Measurements from ENCODE around the gene TRIM16.
A peak's percentile ranks its signal among the peaks of the same experiment; 100 is the strongest.
"Not testable (repeated sequence)": the region's sequence is repeated elsewhere in the genome, so short reads cannot be mapped to it uniquely, and the experiment has no call there.

The TRIM16 gene

GRCh38 chr17:15683824-15684478, at the start of gene TRIM16:
TRIM16 (minus strand) TSS chr17:15684311; CDS start chr17:15651609, 32,702 bp downstream.
- DNase-seq = peak; percentile 87

- DNase-seq = not testable (repeated sequence)
These were observed 49.2 kb upstream of the TRIM16 start for GRCh38 chr17:15733174-15733789.

- not testable (repeated sequence) for DNase-seq
These were observed 47.8 kb upstream of the TRIM16 start, which contains the start of gene TBC1D26 for GRCh38 chr17:15731900-15732299. TBC1D26 (plus strand) TSS chr17:15732283; CDS start chr17:15735349, 3,066 bp downstream.

GRCh38 chr17:15730535-15730934, 46.4 kb upstream of the TRIM16 start:
- not testable (repeated sequence) for DNase-seq

GRCh38 chr17:15716601-15717563, 32.8 kb upstream of the TRIM16 start:
- not testable (repeated sequence) for DNase-seq

GRCh38 chr17:15708879-15709278, 24.8 kb upstream of the TRIM16 start:
- not testable (repeated sequence) for DNase-seq

GRCh38 chr17:15704813-15705212, 20.7 kb upstream of the TRIM16 start:
- not testable (repeated sequence) for DNase-seq

- not testable (repeated sequence) for DNase-seq
These were observed 20.1 kb upstream of the TRIM16 start for GRCh38 chr17:15704239-15704638.

- DNase-seq = not testable (repeated sequence)
These were observed 15.8 kb upstream of the TRIM16 start for GRCh38 chr17:15699937-15700336.

- DNase-seq = peak; percentile 98
These were observed 15.4 kb upstream of the TRIM16 start, which contains the start of gene ZNF286A for GRCh38 chr17:15699413-15699924. ZNF286A (plus strand) TSS chr17:15699752; CDS start chr17:15700330, 578 bp downstream.

GRCh38 chr17:15698967-15699366, 14.9 kb upstream of the TRIM16 start:
- DNase-seq = not testable (repeated sequence)

- DNase-seq = not testable (repeated sequence)
These were observed 3.4 kb upstream of the TRIM16 start for GRCh38 chr17:15687494-15687893.

GRCh38 chr17:15683135-15683534, 976 bp downstream of the TRIM16 start:
- DNase-seq = peak; percentile 34

- DNase-seq = not testable (repeated sequence)
These were observed 8.1 kb downstream of the TRIM16 start for GRCh38 chr17:15675991-15676390.

- DNase-seq = not testable (repeated sequence)
These were observed 9.5 kb downstream of the TRIM16 start for GRCh38 chr17:15674640-15675039.

- DNase-seq = not testable (repeated sequence)
These were observed 14.6 kb downstream of the TRIM16 start for GRCh38 chr17:15669526-15669925.

GRCh38 chr17:15663691-15664090, 20.4 kb downstream of the TRIM16 start:
- DNase-seq = no peak

- DNase-seq = no peak
These were observed 20.9 kb downstream of the TRIM16 start for GRCh38 chr17:15663176-15663575.

- DNase-seq = peak; percentile 51
These were observed 21.4 kb downstream of the TRIM16 start for GRCh38 chr17:15662681-15663080.

- DNase-seq = no peak
These were observed 24.0 kb downstream of the TRIM16 start for GRCh38 chr17:15660077-15660476.

- DNase-seq = no peak
These were observed 24.4 kb downstream of the TRIM16 start for GRCh38 chr17:15659663-15660062.

- DNase-seq = no peak
These were observed 24.9 kb downstream of the TRIM16 start for GRCh38 chr17:15659236-15659635.

- no peak for DNase-seq
These were observed 25.8 kb downstream of the TRIM16 start for GRCh38 chr17:15658296-15658695.
